ENCODE measurements around the gene ZBTB7C.

The ZBTB7C gene

GRCh38 chr18:48049757-48050156, 359.4 kb downstream of the ZBTB7C start:
- Histone ChIP-seq H3K4me1 (ENCODE audit: control insufficient read depth in 1 of 2, insufficient read depth in 2 of 2, low read length in 2 of 2) (no peaks in the 10 kb centered on the region), H3K36me3 (ENCODE audit: control insufficient read depth in 1 of 2, insufficient read depth in 2 of 2, low read length in 2 of 2) (no peaks in the 10 kb centered on the region), H3K4me3 (ENCODE audit: low read depth in 1 of 2, low read length in 2 of 2) (no peak overlapping the region), H3K27me3 (ENCODE audit: control insufficient read depth in 1 of 2, insufficient read depth in 2 of 2, low read length in 2 of 2) (peaks cover 0 to 5% of the 10 kb centered on the region in 2 donors), H3K27ac (ENCODE audit: low read depth, low read length) (no peak overlapping the region), H3K9me3 (ENCODE audit: control insufficient read depth in 1 of 2, low read length in 2 of 2) (peaks cover 0 to 4% of the 10 kb centered on the region in 2 donors), H3K9ac (ENCODE audit: low read depth in 1 of 2, low read length in 2 of 2) (no peak overlapping the region)

DNA sequence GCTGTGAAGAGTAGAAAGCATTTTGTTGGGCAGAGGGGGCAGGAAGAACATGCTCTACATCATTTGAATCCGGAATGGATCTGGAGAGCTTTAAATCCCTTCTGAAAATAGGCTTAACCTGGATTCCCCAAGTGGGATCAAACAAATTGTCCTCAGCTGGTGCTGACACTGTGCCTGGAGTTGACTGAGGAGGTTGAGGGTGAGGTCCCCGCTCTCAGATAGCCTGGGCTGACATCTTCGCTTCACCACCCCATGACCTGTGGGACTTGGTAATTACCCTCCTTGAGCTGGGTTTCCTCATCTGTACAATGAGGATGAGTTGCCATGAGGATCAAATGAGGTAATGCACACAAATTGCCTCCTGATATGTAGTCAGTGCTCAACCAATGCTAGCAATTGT, 360.9 kb downstream of the ZBTB7C start:
- Histone ChIP-seq H3K4me1 (ENCODE audit: control insufficient read depth in 1 of 2, insufficient read depth in 2 of 2, low read length in 2 of 2) (no peaks in the 10 kb centered on the region), H3K9ac (ENCODE audit: low read depth in 1 of 2, low read length in 2 of 2) (no peak overlapping the region), H3K4me3 (ENCODE audit: low read depth in 1 of 2, low read length in 2 of 2) (no peak overlapping the region), H3K36me3 (ENCODE audit: control insufficient read depth in 1 of 2, insufficient read depth in 2 of 2, low read length in 2 of 2) (no peaks in the 10 kb centered on the region), H3K9me3 (ENCODE audit: control insufficient read depth in 1 of 2, low read length in 2 of 2) (peaks cover 3 to 4% of the 10 kb centered on the region in 2 donors), H3K27ac (ENCODE audit: low read depth, low read length) (no peak overlapping the region), H3K27me3 (ENCODE audit: control insufficient read depth in 1 of 2, insufficient read depth in 2 of 2, low read length in 2 of 2) (peaks cover 0 to 4% of the 10 kb centered on the region in 2 donors)

DNA sequence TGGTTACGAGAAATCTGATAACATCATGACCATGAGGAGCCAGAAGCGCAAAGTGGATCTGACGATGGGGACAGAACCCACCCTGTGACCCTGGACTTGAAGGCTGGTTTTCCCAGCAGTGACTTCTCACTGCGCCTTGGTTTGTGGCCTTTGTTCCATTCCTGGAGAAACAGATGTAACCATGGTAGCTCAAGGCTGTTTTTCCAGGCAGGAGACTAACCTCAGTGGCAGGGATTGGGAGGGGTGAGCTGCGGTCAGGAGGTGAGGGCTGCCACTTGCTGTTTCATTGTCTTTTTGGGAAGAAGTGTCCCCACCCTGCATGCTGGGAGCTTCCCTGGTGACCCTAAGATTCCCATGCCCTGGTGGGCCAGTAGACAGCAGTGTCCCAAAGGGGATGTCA, 362.3 kb downstream of the ZBTB7C start:
- Histone ChIP-seq H3K4me3 (ENCODE audit: low read depth in 1 of 2, low read length in 2 of 2) (no peak overlapping the region), H3K27ac (ENCODE audit: low read depth, low read length) (no peak overlapping the region)

GRCh38 chr18:48045744-48046143, 363.4 kb downstream of the ZBTB7C start:
- Histone ChIP-seq H3K9ac (ENCODE audit: low read depth in 1 of 2, low read length in 2 of 2) (no peak overlapping the region), H3K36me3 (ENCODE audit: control insufficient read depth in 1 of 2, insufficient read depth in 2 of 2, low read length in 2 of 2) (no peaks in the 10 kb centered on the region), H3K4me1 (ENCODE audit: control insufficient read depth in 1 of 2, insufficient read depth in 2 of 2, low read length in 2 of 2) (no peaks in the 10 kb centered on the region), H3K9me3 (ENCODE audit: control insufficient read depth in 1 of 2, low read length in 2 of 2) (peaks cover 3 to 4% of the 10 kb centered on the region in 2 donors), H3K27me3 (ENCODE audit: control insufficient read depth in 1 of 2, insufficient read depth in 2 of 2, low read length in 2 of 2) (no peaks in the 10 kb centered on the region), H3K4me3 (ENCODE audit: low read depth in 1 of 2, low read length in 2 of 2) (no peak overlapping the region), H3K27ac (ENCODE audit: low read depth, low read length) (no peak overlapping the region)

More for the DNA sequence above, 362.3 kb downstream of the ZBTB7C start:
- H3K27me3 ChIP-seq (ENCODE audit: control insufficient read depth in 1 of 2, insufficient read depth in 2 of 2, low read length in 2 of 2) = no peaks in the 10 kb centered on the region
- H3K4me1 ChIP-seq (ENCODE audit: control insufficient read depth in 1 of 2, insufficient read depth in 2 of 2, low read length in 2 of 2) = no peaks in the 10 kb centered on the region
- no peak overlapping the region for H3K9ac ChIP-seq (ENCODE audit: low read depth in 1 of 2, low read length in 2 of 2)
- peaks cover 3 to 4% of the 10 kb centered on the region in 2 donors for H3K9me3 ChIP-seq (ENCODE audit: control insufficient read depth in 1 of 2, low read length in 2 of 2)
- H3K36me3 ChIP-seq (ENCODE audit: control insufficient read depth in 1 of 2, insufficient read depth in 2 of 2, low read length in 2 of 2) = no peaks in the 10 kb centered on the region

DNA sequence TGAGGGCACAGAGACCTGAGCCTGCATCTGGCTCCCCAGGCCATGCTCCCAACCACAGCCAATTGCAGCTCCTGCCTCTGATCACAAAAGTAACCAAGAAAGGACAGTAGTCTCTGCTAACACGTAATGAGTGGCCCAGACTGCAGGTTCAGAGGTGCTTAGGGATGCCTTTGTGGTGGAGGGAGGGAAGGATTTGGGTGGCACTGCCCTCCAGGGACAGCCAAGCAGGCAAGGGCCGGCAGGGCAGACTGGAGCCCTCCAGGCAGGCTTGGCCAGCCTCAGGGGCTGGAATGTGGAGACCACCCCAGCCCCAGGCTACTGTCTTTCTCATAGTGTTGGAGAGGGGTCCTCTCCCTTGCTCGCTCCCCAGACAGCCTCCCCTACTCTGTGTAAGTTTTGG, 364.2 kb downstream of the ZBTB7C start:
- no peaks in the 10 kb centered on the region for H3K36me3 ChIP-seq (ENCODE audit: control insufficient read depth in 1 of 2, insufficient read depth in 2 of 2, low read length in 2 of 2)
- H3K4me1 ChIP-seq (ENCODE audit: control insufficient read depth in 1 of 2, insufficient read depth in 2 of 2, low read length in 2 of 2) = no peaks in the 10 kb centered on the region
- H3K27me3 ChIP-seq (ENCODE audit: control insufficient read depth in 1 of 2, insufficient read depth in 2 of 2, low read length in 2 of 2) = no peaks in the 10 kb centered on the region
- H3K4me3 ChIP-seq (ENCODE audit: low read depth in 1 of 2, low read length in 2 of 2) = no peak overlapping the region
- H3K27ac ChIP-seq (ENCODE audit: low read depth, low read length) = no peak overlapping the region
- peaks cover 3 to 4% of the 10 kb centered on the region in 2 donors for H3K9me3 ChIP-seq (ENCODE audit: control insufficient read depth in 1 of 2, low read length in 2 of 2)
- H3K9ac ChIP-seq (ENCODE audit: low read depth in 1 of 2, low read length in 2 of 2) = no peak overlapping the region

GRCh38 chr18:48043166-48043565, 366.0 kb downstream of the ZBTB7C start:
- Histone ChIP-seq H3K36me3 (ENCODE audit: control insufficient read depth in 1 of 2, insufficient read depth in 2 of 2, low read length in 2 of 2) (peaks cover 0 to 3% of the 10 kb centered on the region in 2 donors), H3K9me3 (ENCODE audit: control insufficient read depth in 1 of 2, low read length in 2 of 2) (peaks cover 3 to 4% of the 10 kb centered on the region in 2 donors), H3K27ac (ENCODE audit: low read depth, low read length) (no peak overlapping the region), H3K27me3 (ENCODE audit: control insufficient read depth in 1 of 2, insufficient read depth in 2 of 2, low read length in 2 of 2) (no peaks in the 10 kb centered on the region), H3K9ac (ENCODE audit: low read depth in 1 of 2, low read length in 2 of 2) (no peak overlapping the region), H3K4me3 (ENCODE audit: low read depth in 1 of 2, low read length in 2 of 2) (no peak overlapping the region), H3K4me1 (ENCODE audit: control insufficient read depth in 1 of 2, insufficient read depth in 2 of 2, low read length in 2 of 2) (no peaks in the 10 kb centered on the region)

- peaks cover 3 to 4% of the 10 kb centered on the region in 2 donors for H3K9me3 ChIP-seq (ENCODE audit: control insufficient read depth in 1 of 2, low read length in 2 of 2)
- no peaks in the 10 kb centered on the region for H3K27me3 ChIP-seq (ENCODE audit: control insufficient read depth in 1 of 2, insufficient read depth in 2 of 2, low read length in 2 of 2)
- no peak overlapping the region for H3K4me3 ChIP-seq (ENCODE audit: low read depth in 1 of 2, low read length in 2 of 2)
- peaks cover 0 to 3% of the 10 kb centered on the region in 2 donors for H3K36me3 ChIP-seq (ENCODE audit: control insufficient read depth in 1 of 2, insufficient read depth in 2 of 2, low read length in 2 of 2)
- H3K4me1 ChIP-seq (ENCODE audit: control insufficient read depth in 1 of 2, insufficient read depth in 2 of 2, low read length in 2 of 2) = no peaks in the 10 kb centered on the region
- H3K27ac ChIP-seq (ENCODE audit: low read depth, low read length) = no peak overlapping the region
- no peak overlapping the region for H3K9ac ChIP-seq (ENCODE audit: low read depth in 1 of 2, low read length in 2 of 2)
Observed at GRCh38 chr18:48042431-48042830, 366.8 kb downstream of the ZBTB7C start.

GRCh38 chr18:48040457-48041110, 368.6 kb downstream of the ZBTB7C start:
- Histone ChIP-seq H3K36me3 (ENCODE audit: control insufficient read depth in 1 of 2, insufficient read depth in 2 of 2, low read length in 2 of 2) (peaks cover 0 to 3% of the 10 kb centered on the region in 2 donors), H3K9me3 (ENCODE audit: control insufficient read depth in 1 of 2, low read length in 2 of 2) (peaks cover under 1 to 3% of the 10 kb centered on the region in 2 donors), H3K27ac (ENCODE audit: low read depth, low read length) (no peak overlapping the region), H3K27me3 (ENCODE audit: control insufficient read depth in 1 of 2, insufficient read depth in 2 of 2, low read length in 2 of 2) (no peaks in the 10 kb centered on the region), H3K4me1 (ENCODE audit: control insufficient read depth in 1 of 2, insufficient read depth in 2 of 2, low read length in 2 of 2) (no peaks in the 10 kb centered on the region), H3K4me3 (ENCODE audit: low read depth in 1 of 2, low read length in 2 of 2) (no peak overlapping the region), H3K9ac (ENCODE audit: low read depth in 1 of 2, low read length in 2 of 2) (no peak overlapping the region)

DNA sequence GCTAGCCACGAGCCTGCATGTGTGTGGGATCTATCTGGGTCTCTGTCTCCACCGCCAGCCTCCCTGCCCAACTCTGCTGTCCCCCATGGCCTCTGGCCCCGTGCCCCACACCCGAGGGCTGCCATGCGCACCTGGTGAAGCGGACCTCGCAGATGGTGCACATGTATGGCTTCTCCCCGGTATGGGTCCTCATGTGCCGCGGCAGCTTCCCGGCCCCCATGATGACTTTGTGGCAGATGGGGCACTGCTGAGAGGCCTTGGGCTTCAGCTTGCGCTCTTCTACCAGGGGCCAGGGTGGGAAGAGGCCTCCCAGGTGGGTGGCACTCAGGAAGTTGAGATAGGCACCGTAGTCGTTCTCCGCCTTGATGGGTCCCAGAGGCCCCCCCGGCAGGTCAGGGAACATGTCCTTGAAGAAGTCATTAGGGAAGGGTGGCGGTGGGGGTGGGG, 369.4 kb downstream of the ZBTB7C start:
- H3K9ac ChIP-seq (ENCODE audit: low read depth in 1 of 2, low read length in 2 of 2) = no peak overlapping the region
- H3K4me3 ChIP-seq (ENCODE audit: low read depth in 1 of 2, low read length in 2 of 2) = no peak overlapping the region
- no peaks in the 10 kb centered on the region for H3K27me3 ChIP-seq (ENCODE audit: control insufficient read depth in 1 of 2, insufficient read depth in 2 of 2, low read length in 2 of 2)
- H3K4me1 ChIP-seq (ENCODE audit: control insufficient read depth in 1 of 2, insufficient read depth in 2 of 2, low read length in 2 of 2) = no peaks in the 10 kb centered on the region
- H3K27ac ChIP-seq (ENCODE audit: low read depth, low read length) = no peak overlapping the region
- H3K36me3 ChIP-seq (ENCODE audit: control insufficient read depth in 1 of 2, insufficient read depth in 2 of 2, low read length in 2 of 2) = peaks cover 0 to 3% of the 10 kb centered on the region in 2 donors
- peaks cover 0 to 3% of the 10 kb centered on the region in 2 donors for H3K9me3 ChIP-seq (ENCODE audit: control insufficient read depth in 1 of 2, low read length in 2 of 2)

DNA sequence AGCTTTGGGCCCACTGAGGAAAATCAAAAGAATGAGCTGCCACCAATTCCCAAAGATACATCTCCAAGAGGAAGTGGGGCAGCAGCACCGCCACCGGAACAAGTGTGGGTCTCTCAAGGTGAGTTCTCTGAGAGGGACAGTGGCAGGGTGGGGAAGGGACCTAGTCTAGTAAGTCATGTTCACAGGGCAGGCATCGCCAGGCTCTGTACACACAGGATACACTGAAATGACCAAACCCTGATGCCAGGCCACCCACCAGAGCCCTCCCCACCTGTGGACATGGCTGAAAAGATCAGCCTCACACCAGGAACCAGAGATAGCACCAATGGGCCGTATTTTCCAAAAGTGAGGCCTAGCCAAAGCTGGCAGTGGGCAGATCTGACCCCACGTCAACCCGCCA, 370.5 kb downstream of the ZBTB7C start:
- Histone ChIP-seq H3K9ac (ENCODE audit: low read depth in 1 of 2, low read length in 2 of 2) (no peak overlapping the region), H3K4me1 (ENCODE audit: control insufficient read depth in 1 of 2, insufficient read depth in 2 of 2, low read length in 2 of 2) (no peaks in the 10 kb centered on the region), H3K4me3 (ENCODE audit: low read depth in 1 of 2, low read length in 2 of 2) (no peak overlapping the region), H3K36me3 (ENCODE audit: control insufficient read depth in 1 of 2, insufficient read depth in 2 of 2, low read length in 2 of 2) (peaks cover 0 to 3% of the 10 kb centered on the region in 2 donors), H3K27ac (ENCODE audit: low read depth, low read length) (no peak overlapping the region), H3K27me3 (ENCODE audit: control insufficient read depth in 1 of 2, insufficient read depth in 2 of 2, low read length in 2 of 2) (no peaks in the 10 kb centered on the region), H3K9me3 (ENCODE audit: control insufficient read depth in 1 of 2, low read length in 2 of 2) (peaks cover 0 to 3% of the 10 kb centered on the region in 2 donors)

Data from duodenal mucosa (tissue), 2 donors.